OCI-LY1 (cell line): ENCODE measurements around the gene ZKSCAN3.

Source experiments
- H2AFZ ChIP-seq: fragments of 200-600 bp; sonication (generic), shearing (Covaris generic); 2 replicates; pipeline ENCODE4 v1.6.0; 2014; ENCODE audit warnings: antibody characterized with exemption, mild to moderate bottlenecking, low read length
- H3F3A ChIP-seq: fragments of 200-600 bp; sonication (generic), shearing (Covaris generic); 2 replicates; pipeline ENCODE4 v1.6.0; 2014; ENCODE audit warnings: mild to moderate bottlenecking, antibody characterized with exemption, low read length, moderate library complexity; ENCODE audit not compliant: insufficient read depth
- H3K27ac ChIP-seq: fragments of 200-600 bp; sonication (generic); 2 replicates; pipeline ENCODE4 v1.5.1; 2014; ENCODE audit warnings: low read length, mixed run types, mild to moderate bottlenecking, low read depth; ENCODE audit not compliant: poor library complexity, severe bottlenecking
- H3K27me3 ChIP-seq: fragments of 200-600 bp; sonication (generic); 2 replicates; pipeline ENCODE4 v1.6.0; 2014; ENCODE audit warnings: antibody characterized with exemption, mild to moderate bottlenecking, low read length, moderate library complexity; ENCODE audit not compliant: insufficient read depth
- H3K36me3 ChIP-seq: fragments of 200-600 bp; sonication (generic); 2 replicates; pipeline ENCODE4 v1.6.1; 2014; ENCODE audit warnings: mild to moderate bottlenecking, antibody characterized with exemption, low read length, moderate library complexity, mixed read lengths; ENCODE audit not compliant: insufficient read depth
- H3K4me1 ChIP-seq: fragments of 200-600 bp; sonication (generic); 2 replicates; pipeline ENCODE4 v1.5.1; 2014; ENCODE audit warnings: mild to moderate bottlenecking, low read length, moderate library complexity; ENCODE audit not compliant: insufficient read depth, severe bottlenecking
- H3K4me2 ChIP-seq: fragments of 200-600 bp; sonication (generic), shearing (Covaris generic); 2 replicates; pipeline ENCODE4 v1.6.1; 2014; ENCODE audit warnings: low read length
- H3K4me3 ChIP-seq: fragments of 200-600 bp; sonication (generic); 2 replicates; pipeline ENCODE4 v1.5.1; 2014; ENCODE audit warnings: low read length, low read depth, mild to moderate bottlenecking, mixed read lengths; ENCODE audit not compliant: poor library complexity, severe bottlenecking
- H3K79me2 ChIP-seq: fragments of 200-600 bp; shearing (Covaris generic); 2 replicates; pipeline ENCODE4 v1.6.1; 2016; ENCODE audit warnings: mixed run types, low read length, mixed read lengths; ENCODE audit not compliant: insufficient read depth
- H3K9ac ChIP-seq: fragments of 200-600 bp; sonication (generic), shearing (Covaris generic); 2 replicates; pipeline ENCODE4 v1.6.1; 2014; ENCODE audit warnings: mild to moderate bottlenecking, low read length, mixed read lengths
- H3K9me2 ChIP-seq: fragments of 200-600 bp; sonication (generic), shearing (Covaris generic); 2 replicates; pipeline ENCODE4 v1.6.1; 2014; ENCODE audit warnings: low read depth, mild to moderate bottlenecking, low read length, mixed read lengths
- H3K9me3 ChIP-seq: fragments of 200-600 bp; shearing (Covaris generic); 2 replicates; pipeline ENCODE4 v1.6.1; 2014; ENCODE audit warnings: low read length, mixed read lengths
- H4K20me1 ChIP-seq: fragments of 200-600 bp; sonication (generic), shearing (Covaris generic); 2 replicates; pipeline ENCODE4 v1.6.0; 2016; ENCODE audit warnings: mild to moderate bottlenecking, low read length; ENCODE audit not compliant: insufficient read depth
- CTCF ChIP-seq: fragments of 200-600 bp; sonication (generic), shearing (Covaris generic); IDR thresholded peaks from 2 replicates; pipeline ENCODE4 v1.5.1; 2017; ENCODE audit warnings: mild to moderate bottlenecking, antibody characterized with exemption, low read length, moderate library complexity, mixed read lengths
- EZH2 ChIP-seq: fragments of 200-600 bp; sonication (generic), shearing (Covaris generic); IDR thresholded peaks from 2 replicates; pipeline ENCODE4 v1.8.0; 2017; ENCODE audit warnings: borderline replicate concordance, mixed run types, mild to moderate bottlenecking, antibody characterized with exemption, low read length, moderate library complexity, mixed read lengths

ZKSCAN3 gene

GRCh38 chr6:28373925-28374324 is 24.2 kb downstream of the ZKSCAN3 start:
- peaks cover 4% of the 10 kb centered on the region for H3F3A ChIP-seq
- peaks cover 13% of the 10 kb centered on the region for H3K4me1 ChIP-seq
- no peaks in the 10 kb centered on the region for H4K20me1 ChIP-seq
- TF ChIP-seq CTCF (no peak), EZH2 (no peak)
- H3K9me2 ChIP-seq: no peaks in the 10 kb centered on the region
- no peak overlapping the region for H3K9ac ChIP-seq
- peaks cover 38% of the 10 kb centered on the region for H3K36me3 ChIP-seq
- no peak overlapping the region for H3K4me2 ChIP-seq
- no peaks in the 10 kb centered on the region for H3K27me3 ChIP-seq
- H3K79me2 ChIP-seq: no peaks in the 10 kb centered on the region
- H3K4me3 ChIP-seq: no peak overlapping the region
- no peak overlapping the region for H3K27ac ChIP-seq
- no peak overlapping the region for H2AFZ ChIP-seq
- H3K9me3 ChIP-seq: 0 out of 2 replicates have a peak, but pooled peaks cover 5% of the 10 kb centered on the region

GRCh38 chr6:28377879-28378278 is 28.1 kb downstream of the ZKSCAN3 start:
- H3K36me3 ChIP-seq: peaks cover 69% of the 10 kb centered on the region
- no peaks in the 10 kb centered on the region for H3K9me2 ChIP-seq
- no peak overlapping the region for H3K9ac ChIP-seq
- H3K9me3 ChIP-seq: peaks cover 11% of the 10 kb centered on the region
- peaks cover 4% of the 10 kb centered on the region for H3F3A ChIP-seq
- peaks cover 4% of the 10 kb centered on the region for H3K4me1 ChIP-seq
- TF ChIP-seq EZH2 (no peak), CTCF (no peak)
- no peak overlapping the region for H3K4me2 ChIP-seq
- no peak overlapping the region for H3K4me3 ChIP-seq
- H4K20me1 ChIP-seq: no peaks in the 10 kb centered on the region
- no peaks in the 10 kb centered on the region for H3K27me3 ChIP-seq
- H3K27ac ChIP-seq: no peak overlapping the region
- no peaks in the 10 kb centered on the region for H3K79me2 ChIP-seq
- no peak overlapping the region for H2AFZ ChIP-seq

GRCh38 chr6:28378644-28379043 is 28.9 kb downstream of the ZKSCAN3 start:
- Histone ChIP-seq H3K4me3 (no peak overlapping the region), H2AFZ (no peak overlapping the region), H3K27ac (no peak overlapping the region), H3K27me3 (no peaks in the 10 kb centered on the region), H3K4me1 (peaks cover 12% of the 10 kb centered on the region), H3K36me3 (peaks cover 69% of the 10 kb centered on the region), H3K4me2 (no peak overlapping the region), H3K9me2 (no peaks in the 10 kb centered on the region), H3K9ac (no peak overlapping the region), H3K79me2 (no peaks in the 10 kb centered on the region), H4K20me1 (no peaks in the 10 kb centered on the region), H3K9me3 (peaks cover 11% of the 10 kb centered on the region), H3F3A (peaks cover 4% of the 10 kb centered on the region)
- TF ChIP-seq CTCF: no peak
- TF ChIP-seq EZH2: no peak
